Fibroblast of skin of right quadriceps (primary cell): Measurements from ENCODE around the gene THUMPD3.

Experiments
- DNase-seq: peaks from one replicate; pipeline ENCODE4 v3.0.0-alpha.2; 2013

The THUMPD3 gene

GRCh38 chr3:9397906-9398699 lies 35.2 kb downstream of the THUMPD3 start:
- peak; percentile 56 for DNase-seq

GRCh38 chr3:9398700-9399336 lies 36.0 kb downstream of the THUMPD3 start:
- DNase-seq, result peak; percentile 28

- peak; percentile 28 for DNase-seq
These were observed 36.5 kb downstream of the THUMPD3 start for GRCh38 chr3:9399337-9399703.

- peak; percentile 92 for DNase-seq
These were observed 36.9 kb downstream of the THUMPD3 start for GRCh38 chr3:9399746-9400145.

GRCh38 chr3:9400616-9401015 lies 37.8 kb downstream of the THUMPD3 start:
- no peak for DNase-seq

GRCh38 chr3:9401986-9402385 lies 39.1 kb downstream of the THUMPD3 start:
- DNase-seq, result no peak

GRCh38 chr3:9402410-9403228 lies 39.8 kb downstream of the THUMPD3 start:
- DNase-seq, result peak; percentile 43

GRCh38 chr3:9403463-9403862 lies 40.6 kb downstream of the THUMPD3 start:
- DNase-seq, result no peak

- no peak for DNase-seq
These were observed 41.8 kb downstream of the THUMPD3 start for GRCh38 chr3:9404680-9405079.

- DNase-seq, result no peak
These were observed 42.9 kb downstream of the THUMPD3 start for GRCh38 chr3:9405756-9406155.

GRCh38 chr3:9406856-9407626 lies 44.2 kb downstream of the THUMPD3 start:
- DNase-seq, result no peak

GRCh38 chr3:9408061-9408460 lies 45.2 kb downstream of the THUMPD3 start:
- DNase-seq, result no peak

GRCh38 chr3:9408546-9408945 lies 45.7 kb downstream of the THUMPD3 start:
- DNase-seq, result no peak

GRCh38 chr3:9409981-9410854 lies 47.4 kb downstream of the THUMPD3 start:
- DNase-seq, result no peak

- DNase-seq, result no peak
These were observed 48.4 kb downstream of the THUMPD3 start for GRCh38 chr3:9411302-9411701.

GRCh38 chr3:9412293-9412692 lies 49.4 kb downstream of the THUMPD3 start:
- DNase-seq, result no peak

- no peak for DNase-seq
These were observed 52.0 kb downstream of the THUMPD3 start for GRCh38 chr3:9414826-9415225.

- no peak for DNase-seq
These were observed 52.8 kb downstream of the THUMPD3 start for GRCh38 chr3:9415485-9416138.

- peak; percentile 61 for DNase-seq
These were observed 53.4 kb downstream of the THUMPD3 start for GRCh38 chr3:9416139-9416780.

GRCh38 chr3:9420850-9421549 lies 58.1 kb downstream of the THUMPD3 start:
- peak; percentile 34 for DNase-seq
